ENCODE measurements around the gene ANKRD44.

The ANKRD44 gene

GRCh38 chr2:197156771-197157170 lies 153.8 kb downstream of the ANKRD44 start:
- Histone ChIP-seq H3K9me3 (ENCODE audit: control insufficient read depth, insufficient read depth, low read length) (peaks cover 12% of the 10 kb centered on the region), H3K4me2 (ENCODE audit: low read length) (peak overlapping the region; percentile 8), H3K79me2 (ENCODE audit: control insufficient read depth, low read length) (peaks cover 71% of the 10 kb centered on the region), H3K27me3 (ENCODE audit: control insufficient read depth, low read length) (no peaks in the 10 kb centered on the region), H3K4me1 (ENCODE audit: control insufficient read depth, low read length) (peaks cover 99% of the 10 kb centered on the region), H3K36me3 (ENCODE audit: control insufficient read depth, low read length) (peaks cover 33% of the 10 kb centered on the region), H3K27ac (ENCODE audit: low read depth, low read length) (peak overlapping the region; percentile 93), H3F3A (ENCODE audit: control insufficient read depth, insufficient read depth) (peaks cover 58% of the 10 kb centered on the region), H3K9me2 (replicated peaks; ENCODE audit: control insufficient read depth, low read length) (no peaks in the 10 kb centered on the region), H3K4me3 (ENCODE audit: low read length) (peak overlapping the region; percentile 64; the same call in 1 of the 2 replicates), H4K20me1 (ENCODE audit: control insufficient read depth, insufficient read depth, low read depth, low read length) (no peaks in the 10 kb centered on the region)
- no peak for TF ChIP-seq EZH2phosphoT487 (IDR thresholded peaks at IDR 0.05; ENCODE audit: borderline replicate concordance, low read length)
- TF ChIP-seq, protein P1, sequence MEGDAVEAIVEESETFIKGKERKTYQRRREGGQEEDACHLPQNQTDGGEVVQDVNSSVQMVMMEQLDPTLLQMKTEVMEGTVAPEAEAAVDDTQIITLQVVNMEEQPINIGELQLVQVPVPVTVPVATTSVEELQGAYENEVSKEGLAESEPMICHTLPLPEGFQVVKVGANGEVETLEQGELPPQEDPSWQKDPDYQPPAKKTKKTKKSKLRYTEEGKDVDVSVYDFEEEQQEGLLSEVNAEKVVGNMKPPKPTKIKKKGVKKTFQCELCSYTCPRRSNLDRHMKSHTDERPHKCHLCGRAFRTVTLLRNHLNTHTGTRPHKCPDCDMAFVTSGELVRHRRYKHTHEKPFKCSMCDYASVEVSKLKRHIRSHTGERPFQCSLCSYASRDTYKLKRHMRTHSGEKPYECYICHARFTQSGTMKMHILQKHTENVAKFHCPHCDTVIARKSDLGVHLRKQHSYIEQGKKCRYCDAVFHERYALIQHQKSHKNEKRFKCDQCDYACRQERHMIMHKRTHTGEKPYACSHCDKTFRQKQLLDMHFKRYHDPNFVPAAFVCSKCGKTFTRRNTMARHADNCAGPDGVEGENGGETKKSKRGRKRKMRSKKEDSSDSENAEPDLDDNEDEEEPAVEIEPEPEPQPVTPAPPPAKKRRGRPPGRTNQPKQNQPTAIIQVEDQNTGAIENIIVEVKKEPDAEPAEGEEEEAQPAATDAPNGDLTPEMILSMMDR (IDR thresholded peaks at IDR 0.05; ENCODE audit: low read depth, low read length, poor library complexity, severe bottlenecking) = no peak

GRCh38 chr2:197152451-197153228 lies 157.9 kb downstream of the ANKRD44 start:
- peak overlapping the region; percentile 83 for H3K4me2 ChIP-seq (ENCODE audit: low read length)
- H4K20me1 ChIP-seq (ENCODE audit: control insufficient read depth, insufficient read depth, low read depth, low read length) = no peaks in the 10 kb centered on the region
- peak overlapping the region; percentile 64 for H3K4me3 ChIP-seq (ENCODE audit: low read length)
- peaks cover 99% of the 10 kb centered on the region for H3K4me1 ChIP-seq (ENCODE audit: control insufficient read depth, low read length)
- TF ChIP-seq, protein P1 (IDR thresholded peaks at IDR 0.05; ENCODE audit: low read depth, low read length, poor library complexity, severe bottlenecking) = no peak
- no peak for TF ChIP-seq EZH2phosphoT487 (IDR thresholded peaks at IDR 0.05; ENCODE audit: borderline replicate concordance, low read length)
- peaks cover 43% of the 10 kb centered on the region for H3K36me3 ChIP-seq (ENCODE audit: control insufficient read depth, low read length)
- H3K27ac ChIP-seq (ENCODE audit: low read depth, low read length) = peak overlapping the region; percentile 100
- H3K79me2 ChIP-seq (ENCODE audit: control insufficient read depth, low read length) = peaks cover 73% of the 10 kb centered on the region
- H3K27me3 ChIP-seq (ENCODE audit: control insufficient read depth, low read length) = no peaks in the 10 kb centered on the region
- peaks cover 12% of the 10 kb centered on the region for H3K9me3 ChIP-seq (ENCODE audit: control insufficient read depth, insufficient read depth, low read length)
- peaks cover 42% of the 10 kb centered on the region for H3F3A ChIP-seq (ENCODE audit: control insufficient read depth, insufficient read depth)
- no peaks in the 10 kb centered on the region for H3K9me2 ChIP-seq (replicated peaks; ENCODE audit: control insufficient read depth, low read length)

DNA sequence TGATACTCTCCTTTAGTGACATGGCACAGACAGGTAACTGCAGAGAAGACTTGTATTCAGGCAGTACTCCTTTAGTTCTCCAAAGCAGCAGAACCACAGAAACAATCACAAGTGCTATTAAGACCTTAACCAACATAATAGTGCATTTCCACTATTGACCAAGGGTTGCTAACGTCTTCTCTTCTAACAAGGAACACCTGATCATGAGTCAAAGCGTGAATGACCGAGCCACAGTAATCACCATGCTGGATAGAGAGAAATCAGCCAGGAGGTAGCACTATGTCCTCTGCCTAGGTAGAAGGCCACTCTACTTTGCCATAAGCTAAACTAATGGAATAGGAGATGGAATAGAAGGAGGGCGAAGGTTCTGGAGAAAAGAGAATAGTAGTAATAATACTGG lies 161.0 kb downstream of the ANKRD44 start:
- Histone ChIP-seq H3K9me2 (replicated peaks; ENCODE audit: control insufficient read depth, low read length) (no peaks in the 10 kb centered on the region), H3K79me2 (ENCODE audit: control insufficient read depth, low read length) (peaks cover 58% of the 10 kb centered on the region), H3K36me3 (ENCODE audit: control insufficient read depth, low read length) (peaks cover 37% of the 10 kb centered on the region), H4K20me1 (ENCODE audit: control insufficient read depth, insufficient read depth, low read depth, low read length) (no peaks in the 10 kb centered on the region), H3K4me1 (ENCODE audit: control insufficient read depth, low read length) (peaks cover 97% of the 10 kb centered on the region), H3K9me3 (ENCODE audit: control insufficient read depth, insufficient read depth, low read length) (no peaks in the 10 kb centered on the region), H3K27ac (ENCODE audit: low read depth, low read length) (peak overlapping the region; percentile 11; the same call in 1 of the 2 replicates), H3K4me2 (ENCODE audit: low read length) (peak overlapping the region; percentile 15; the same call in 1 of the 2 replicates), H3F3A (ENCODE audit: control insufficient read depth, insufficient read depth) (peaks cover 41% of the 10 kb centered on the region), H3K4me3 (ENCODE audit: low read length) (no peak overlapping the region), H3K27me3 (ENCODE audit: control insufficient read depth, low read length) (no peaks in the 10 kb centered on the region)
- TF ChIP-seq EZH2phosphoT487 (IDR thresholded peaks at IDR 0.05; ENCODE audit: borderline replicate concordance, low read length) = no peak
- TF ChIP-seq, protein P1 (IDR thresholded peaks at IDR 0.05; ENCODE audit: low read depth, low read length, poor library complexity, severe bottlenecking) = no peak

Measured in DOHH2 (cell line).